Activated B cell treated with CpG ODN at 0.5 μM for 24 hours (primary cell): ENCODE results near the gene ADAMTS12. TPM values are rescaled to one million over a fixed set of nuclear protein-coding genes. Genes with fewer than 3 reads are reported as not detected.

Experiments
- ATAC-seq: fragments of 200-7000 bp; cut with Tn5 transposase; one replicate; pipeline ENCODE4 v1.10.0; 2021; ENCODE audit warnings: low read depth, mild to moderate bottlenecking, moderate library complexity
- CTCF ChIA-PET: fragments of 350-600 bp; sonication (Branson Sonifier 250); formaldehyde crosslinking; loops from one replicate; lab custom pipeline; 2021; ENCODE audit warnings: antibody characterized with exemption; lab: Charles Lee
- POLR2A ChIA-PET: fragments of 350-600 bp; sonication (Branson Sonifier 250); formaldehyde crosslinking; loops from one replicate; lab custom pipeline; 2021; ENCODE audit warnings: antibody characterized with exemption; lab: Charles Lee
- DNase-seq: peaks from one replicate; pipeline ENCODE4 v3.0.0; 2022
- H3K27ac Mint-ChIP-seq: one replicate; pipeline ENCODE4 v1.8.0; 2020; ENCODE audit warnings: mixed read lengths
- H3K27me3 Mint-ChIP-seq: one replicate; pipeline ENCODE4 v1.8.0; 2021; ENCODE audit warnings: mixed read lengths
- H3K36me3 Mint-ChIP-seq: one replicate; pipeline ENCODE4 v1.8.0; 2021; ENCODE audit warnings: low read depth, mixed read lengths
- H3K4me1 Mint-ChIP-seq: one replicate; pipeline ENCODE4 v1.8.0; 2021; ENCODE audit warnings: mixed read lengths
- H3K4me3 Mint-ChIP-seq: one replicate; pipeline ENCODE4 v1.8.0; 2020; ENCODE audit warnings: mild to moderate bottlenecking, mixed read lengths
- H3K9me3 Mint-ChIP-seq: one replicate; pipeline ENCODE4 v1.8.0; 2020; ENCODE audit warnings: mixed read lengths
- CTCF ChIP-seq: fragments of 200-600 bp; IDR thresholded peaks from one replicate; pipeline ENCODE4 v1.8.0; 2022; ENCODE audit warnings: antibody characterized with exemption, mild to moderate bottlenecking
- intact Hi-C: fragments of 100-400 bp; cut with micrococcal nuclease; formaldehyde crosslinking; loops from one replicate; pipeline ENCODE4 v1.15.1; 2024
- total RNA-seq: library from RNA; stranded (reverse); gene quantifications from 2 replicates; pipeline ENCODE4 v1.2.3, GENCODE V29; 2022

ADAMTS12 gene
- total RNA-seq, 1 donor from 2014 or later: not detected

GRCh38 chr5:33905381-33905780, 13.6 kb upstream of the ADAMTS12 start:
- H3K36me3 Mint-ChIP-seq: no peaks in the 10 kb centered on the region
- TF ChIP-seq CTCF: no peak
- no peaks in the 10 kb centered on the region for H3K4me1 Mint-ChIP-seq
- intact Hi-C loops: no loop called here
- CTCF ChIA-PET: no interaction called here
- H3K27ac Mint-ChIP-seq: no peak overlapping the region
- no peak overlapping the region for H3K4me3 Mint-ChIP-seq
- DNase-seq: no peak
- ATAC-seq: no peak
- POLR2A ChIA-PET: no interaction called here
- H3K9me3 Mint-ChIP-seq: peaks cover 29% of the 10 kb centered on the region
- peaks cover 10% of the 10 kb centered on the region for H3K27me3 Mint-ChIP-seq

GRCh38 chr5:33903118-33903517, 11.3 kb upstream of the ADAMTS12 start:
- ChIA-PET POLR2A (no interaction called here), CTCF (no interaction called here)
- TF ChIP-seq CTCF: no peak
- intact Hi-C loops: no loop called here
- peaks cover 23% of the 10 kb centered on the region for H3K9me3 Mint-ChIP-seq
- no peak overlapping the region for H3K4me3 Mint-ChIP-seq
- no peaks in the 10 kb centered on the region for H3K4me1 Mint-ChIP-seq
- DNase-seq (no peak), ATAC-seq (no peak)
- no peak overlapping the region for H3K27ac Mint-ChIP-seq
- H3K36me3 Mint-ChIP-seq: no peaks in the 10 kb centered on the region
- peaks cover 5% of the 10 kb centered on the region for H3K27me3 Mint-ChIP-seq

- no peak for TF ChIP-seq CTCF
- ATAC-seq (no peak), DNase-seq (no peak)
- H3K27ac Mint-ChIP-seq: no peak overlapping the region
- peaks cover 13% of the 10 kb centered on the region for H3K9me3 Mint-ChIP-seq
- intact Hi-C loops: no loop called here
- H3K4me3 Mint-ChIP-seq: no peak overlapping the region
- no peaks in the 10 kb centered on the region for H3K36me3 Mint-ChIP-seq
- H3K27me3 Mint-ChIP-seq: peaks cover 12% of the 10 kb centered on the region
- CTCF ChIA-PET: no interaction called here
- POLR2A ChIA-PET: no interaction called here
- no peaks in the 10 kb centered on the region for H3K4me1 Mint-ChIP-seq
These were observed 9.4 kb upstream of the ADAMTS12 start for GRCh38 chr5:33901156-33901555.

GRCh38 chr5:33894566-33894965, 2.8 kb upstream of the ADAMTS12 start:
- ChIA-PET CTCF (no interaction called here), POLR2A (no interaction called here)
- intact Hi-C loops: no loop called here
- H3K27ac Mint-ChIP-seq: no peak overlapping the region
- DNase-seq (no peak), ATAC-seq (no peak)
- peaks cover 5% of the 10 kb centered on the region for H3K4me1 Mint-ChIP-seq
- no peak overlapping the region for H3K4me3 Mint-ChIP-seq
- no peaks in the 10 kb centered on the region for H3K36me3 Mint-ChIP-seq
- no peak for TF ChIP-seq CTCF
- peaks cover 2% of the 10 kb centered on the region for H3K9me3 Mint-ChIP-seq
- H3K27me3 Mint-ChIP-seq: peaks cover 48% of the 10 kb centered on the region

- no peaks in the 10 kb centered on the region for H3K36me3 Mint-ChIP-seq
- no peak for ATAC-seq
- POLR2A ChIA-PET: no interaction called here
These were observed 889 bp upstream of the ADAMTS12 start for GRCh38 chr5:33892620-33893137.

More at GRCh38 chr5:33892620-33893137, 889 bp upstream of the ADAMTS12 start:
- CTCF ChIA-PET: no interaction called here
- intact Hi-C loops: no loop called here
- no peak for TF ChIP-seq CTCF
- Mint-ChIP-seq H3K27me3 (peaks cover 52% of the 10 kb centered on the region), H3K27ac (no peak overlapping the region), H3K4me1 (peaks cover 5% of the 10 kb centered on the region), H3K4me3 (no peak overlapping the region), H3K9me3 (peaks cover 2% of the 10 kb centered on the region)
- no peak for DNase-seq
